Measurements from ENCODE around the gene MYO19.

MYO19 gene

GRCh38 chr17:36498560-36499300 lies 35.9 kb downstream of the MYO19 start:
- H3K4me3 ChIP-seq (ENCODE audit: low read depth, low read length), result no peak overlapping the region
- no peak for TF ChIP-seq CTCF (IDR thresholded peaks at IDR 0.05; ENCODE audit: low read depth, low read length)

- no peak for TF ChIP-seq CTCF (IDR thresholded peaks at IDR 0.05; ENCODE audit: low read depth, low read length)
- H3K4me3 ChIP-seq (ENCODE audit: low read depth, low read length), result no peak overlapping the region
Measured at GRCh38 chr17:36498155-36498554, 36.5 kb downstream of the MYO19 start.

GRCh38 chr17:36496018-36496789 lies 38.5 kb downstream of the MYO19 start:
- TF ChIP-seq CTCF (IDR thresholded peaks at IDR 0.05; ENCODE audit: low read depth, low read length), result no peak
- no peak overlapping the region for H3K4me3 ChIP-seq (ENCODE audit: low read depth, low read length)

GRCh38 chr17:36495076-36495578 lies 39.5 kb downstream of the MYO19 start:
- no peak overlapping the region for H3K4me3 ChIP-seq (ENCODE audit: low read depth, low read length)
- TF ChIP-seq CTCF (IDR thresholded peaks at IDR 0.05; ENCODE audit: low read depth, low read length), result no peak

- H3K4me3 ChIP-seq (ENCODE audit: low read depth, low read length), result no peak overlapping the region
- TF ChIP-seq CTCF (IDR thresholded peaks at IDR 0.05; ENCODE audit: low read depth, low read length), result no peak
Measured at GRCh38 chr17:36494674-36495073, 40.0 kb downstream of the MYO19 start.

GRCh38 chr17:36493956-36494355 lies 40.7 kb downstream of the MYO19 start:
- H3K4me3 ChIP-seq (ENCODE audit: low read depth, low read length), result no peak overlapping the region
- TF ChIP-seq CTCF (IDR thresholded peaks at IDR 0.05; ENCODE audit: low read depth, low read length), result no peak
